Osteoblast (primary cell): ENCODE measurements around the gene TAF11L2. TPM values are rescaled to one million over a fixed set of nuclear protein-coding genes. Genes with fewer than 3 reads are reported as not detected.
"Not testable (repeated sequence)": the region's sequence is repeated elsewhere in the genome, so short reads cannot be mapped to it uniquely, and the experiment has no call there.

ENCODE experiments used
- DNase-seq: peaks from one replicate; pipeline ENCODE4 v3.0.0; 2011; ENCODE audit warnings: low spot score, mixed read lengths; ENCODE audit not compliant: insufficient read length; ENCODE audit errors: missing footprints
- H2AFZ ChIP-seq: 2 replicates; pipeline ENCODE4 v1.6.0; 2011; ENCODE audit warnings: mild to moderate bottlenecking, low read length
- H3K27ac ChIP-seq: 2 replicates; pipeline ENCODE4 v1.5.1; 2011; ENCODE audit warnings: mild to moderate bottlenecking, low read depth, low read length, moderate library complexity
- H3K27me3 ChIP-seq: 2 replicates; pipeline ENCODE4 v1.6.0; 2012; ENCODE audit warnings: mild to moderate bottlenecking, control low read depth, inconsistent platforms, low read length, moderate library complexity; ENCODE audit not compliant: insufficient read depth
- H3K36me3 ChIP-seq: 2 replicates; pipeline ENCODE4 v1.5.1; 2011; ENCODE audit warnings: mild to moderate bottlenecking, low read length, control low read depth, moderate library complexity; ENCODE audit not compliant: insufficient read depth
- H3K4me1 ChIP-seq: 2 replicates; pipeline ENCODE4 v1.5.1; 2011; ENCODE audit warnings: mild to moderate bottlenecking, low read length, control low read depth, moderate library complexity; ENCODE audit not compliant: insufficient read depth
- H3K4me2 ChIP-seq: 2 replicates; pipeline ENCODE4 v1.6.0; 2011; ENCODE audit warnings: mild to moderate bottlenecking, low read length; ENCODE audit not compliant: insufficient read depth
- H3K4me3 ChIP-seq: fragments of 200-600 bp; sonication (generic); 3 replicates; pipeline ENCODE4 v1.5.1; 2012; ENCODE audit warnings: mild to moderate bottlenecking, low read length, inconsistent platforms; ENCODE audit not compliant: insufficient read depth
- H3K79me2 ChIP-seq: 2 replicates; pipeline ENCODE4 v1.6.0; 2012; ENCODE audit warnings: mild to moderate bottlenecking, low read length, control low read depth, inconsistent platforms; ENCODE audit not compliant: insufficient read depth
- H3K9me3 ChIP-seq: 2 replicates; pipeline ENCODE4 v1.5.1; 2011; ENCODE audit warnings: low read depth, low read length, control low read depth
- H4K20me1 ChIP-seq: 2 replicates; pipeline ENCODE4 v1.6.0; 2012; ENCODE audit warnings: mild to moderate bottlenecking, low read length, control low read depth; ENCODE audit not compliant: insufficient read depth
- total RNA-seq: library from RNA; depleted of rRNA; stranded (reverse); fragments of >200 nt; gene quantifications from 2 replicates; pipeline ENCODE4 v1.2.3, GENCODE V29; 2012
- TF ChIP-seq, protein P1 (sequence below): IDR thresholded peaks from 2 replicates; pipeline ENCODE4 v1.5.1; 2011; ENCODE audit warnings: mild to moderate bottlenecking, low read depth, low read length, moderate library complexity; ENCODE audit errors: extremely low read depth

TAF11L2 gene
- total RNA-seq, 1 donor: not detected

DNA sequence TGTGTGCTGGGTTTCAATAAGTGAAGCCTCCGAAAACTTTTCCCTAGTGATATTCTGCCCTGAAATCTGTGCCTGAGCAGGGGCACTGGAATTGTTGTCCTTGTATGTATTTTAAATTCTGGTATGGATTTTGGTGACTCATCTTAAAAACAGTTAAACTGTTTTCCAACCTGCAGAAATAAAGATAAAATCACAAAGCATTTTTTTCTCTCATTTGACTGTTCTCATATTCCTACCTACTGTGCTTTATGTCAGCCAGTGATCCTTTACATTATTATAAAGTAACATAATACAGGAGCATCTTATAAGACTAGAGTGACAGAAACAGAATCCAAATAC, 10.9 kb upstream of the TAF11L2 start:
- Histone ChIP-seq H3K36me3 (no peaks in the 10 kb centered on the region), H4K20me1 (no peaks in the 10 kb centered on the region), H3K27ac (no peak overlapping the region), H3K9me3 (no peaks in the 10 kb centered on the region), H2AFZ (no peak overlapping the region), H3K4me3 (no peak overlapping the region), H3K79me2 (no peaks in the 10 kb centered on the region), H3K4me1 (no peaks in the 10 kb centered on the region), H3K27me3 (no peaks in the 10 kb centered on the region), H3K4me2 (no peak overlapping the region)
- TF ChIP-seq, protein P1, sequence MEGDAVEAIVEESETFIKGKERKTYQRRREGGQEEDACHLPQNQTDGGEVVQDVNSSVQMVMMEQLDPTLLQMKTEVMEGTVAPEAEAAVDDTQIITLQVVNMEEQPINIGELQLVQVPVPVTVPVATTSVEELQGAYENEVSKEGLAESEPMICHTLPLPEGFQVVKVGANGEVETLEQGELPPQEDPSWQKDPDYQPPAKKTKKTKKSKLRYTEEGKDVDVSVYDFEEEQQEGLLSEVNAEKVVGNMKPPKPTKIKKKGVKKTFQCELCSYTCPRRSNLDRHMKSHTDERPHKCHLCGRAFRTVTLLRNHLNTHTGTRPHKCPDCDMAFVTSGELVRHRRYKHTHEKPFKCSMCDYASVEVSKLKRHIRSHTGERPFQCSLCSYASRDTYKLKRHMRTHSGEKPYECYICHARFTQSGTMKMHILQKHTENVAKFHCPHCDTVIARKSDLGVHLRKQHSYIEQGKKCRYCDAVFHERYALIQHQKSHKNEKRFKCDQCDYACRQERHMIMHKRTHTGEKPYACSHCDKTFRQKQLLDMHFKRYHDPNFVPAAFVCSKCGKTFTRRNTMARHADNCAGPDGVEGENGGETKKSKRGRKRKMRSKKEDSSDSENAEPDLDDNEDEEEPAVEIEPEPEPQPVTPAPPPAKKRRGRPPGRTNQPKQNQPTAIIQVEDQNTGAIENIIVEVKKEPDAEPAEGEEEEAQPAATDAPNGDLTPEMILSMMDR: no peak
- DNase-seq: no peak

DNA sequence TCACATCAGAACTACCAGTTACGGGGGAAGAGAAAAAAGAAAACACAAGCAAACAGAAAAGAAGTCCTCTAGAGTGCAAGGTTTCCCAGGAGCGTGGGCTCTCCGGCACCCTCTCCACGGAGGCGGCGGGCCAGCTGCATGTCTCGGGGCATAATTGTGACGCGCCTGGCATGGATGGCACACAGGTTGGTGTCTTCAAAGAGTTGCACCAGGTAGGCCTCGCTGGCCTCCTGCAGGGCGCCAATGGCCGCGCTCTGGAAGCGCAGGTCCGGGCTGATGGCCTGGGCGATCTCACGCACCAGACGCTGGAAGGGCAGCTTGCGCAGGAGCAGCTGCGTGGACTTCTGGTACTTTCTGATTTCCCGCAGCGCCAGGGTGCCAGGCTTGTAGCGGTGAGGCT, 6.8 kb upstream of the TAF11L2 start:
- not testable (repeated sequence) for H3K36me3 ChIP-seq, H2AFZ ChIP-seq, H3K9me3 ChIP-seq, H3K4me3 ChIP-seq, H3K79me2 ChIP-seq, H3K4me2 ChIP-seq, DNase-seq, H3K27ac ChIP-seq, H3K4me1 ChIP-seq, H3K27me3 ChIP-seq, H4K20me1 ChIP-seq

DNA sequence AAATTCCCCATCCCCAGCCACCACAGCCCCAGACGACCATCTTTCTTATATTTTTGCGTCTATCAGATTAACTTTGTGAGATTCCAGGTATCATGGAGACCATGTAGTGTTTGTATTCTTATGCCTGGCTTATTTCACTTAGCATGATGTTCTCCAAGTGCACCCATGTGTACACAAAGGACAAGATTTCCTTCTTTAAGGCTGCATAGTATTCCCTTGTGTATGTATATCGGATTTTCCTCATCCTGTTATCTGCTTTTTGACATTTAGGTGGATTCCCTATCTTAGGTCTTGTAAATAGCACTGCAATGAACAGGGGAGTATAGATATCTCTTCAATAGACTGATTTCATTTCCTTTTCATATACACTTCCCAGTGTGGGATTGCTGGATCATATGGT, 5.3 kb upstream of the TAF11L2 start:
- no peaks in the 10 kb centered on the region for H4K20me1 ChIP-seq
- no peak overlapping the region for H2AFZ ChIP-seq
- H3K4me3 ChIP-seq: no peak overlapping the region
- no peaks in the 10 kb centered on the region for H3K9me3 ChIP-seq
- H3K27me3 ChIP-seq: no peaks in the 10 kb centered on the region
- no peaks in the 10 kb centered on the region for H3K79me2 ChIP-seq
- no peaks in the 10 kb centered on the region for H3K4me1 ChIP-seq
- DNase-seq: no peak
- no peak overlapping the region for H3K4me2 ChIP-seq
- TF ChIP-seq, protein P1: no peak
- no peaks in the 10 kb centered on the region for H3K36me3 ChIP-seq
- no peak overlapping the region for H3K27ac ChIP-seq

DNA sequence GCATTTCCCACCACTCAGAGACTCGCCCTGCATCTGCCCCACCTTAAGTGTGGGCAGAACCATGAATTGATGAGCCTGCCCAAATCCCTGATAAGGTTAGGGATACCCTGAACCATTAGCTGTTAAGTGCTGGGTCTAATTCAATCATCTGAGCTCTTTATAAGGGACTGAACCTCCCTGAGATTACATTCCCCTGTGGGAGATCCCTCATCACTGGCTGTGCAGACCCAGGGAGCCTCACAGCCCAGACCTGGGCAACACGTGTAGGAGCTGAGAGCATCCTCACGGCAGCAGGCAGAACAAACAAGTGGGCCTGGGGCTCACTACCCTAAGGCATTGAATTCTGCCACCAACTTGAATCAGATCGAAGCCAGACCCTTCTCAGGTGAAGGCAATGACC, 585 bp upstream of the TAF11L2 start:
- no peaks in the 10 kb centered on the region for H3K79me2 ChIP-seq
- H3K36me3 ChIP-seq: no peaks in the 10 kb centered on the region
- H3K9me3 ChIP-seq: no peaks in the 10 kb centered on the region
- no peaks in the 10 kb centered on the region for H3K27me3 ChIP-seq
- no peaks in the 10 kb centered on the region for H3K4me1 ChIP-seq
- H3K27ac ChIP-seq: no peak overlapping the region
- no peaks in the 10 kb centered on the region for H4K20me1 ChIP-seq
- H3K4me3 ChIP-seq: no peak overlapping the region
- no peak overlapping the region for H3K4me2 ChIP-seq
- TF ChIP-seq, protein P1: no peak
- no peak for DNase-seq
- no peak overlapping the region for H2AFZ ChIP-seq
